Measurements from ENCODE around the gene MYOZ2. TPM values are rescaled to one million over a fixed set of nuclear protein-coding genes. Genes with fewer than 3 reads are reported as not detected.

Gene MYOZ2
- total RNA-seq, 3 donors from 2014 or later (not counting 1 experiment from before 2014, with no cell fraction given) = not detected

- no peak overlapping the region for H3K4me3 ChIP-seq (ENCODE audit: low read length)
- ATAC-seq = peak in 1 of 3 donors; percentile 35
- H3K27ac ChIP-seq (ENCODE audit: low read length) = no peak overlapping the region
- no peaks in the 10 kb centered on the region for H3K4me1 ChIP-seq (ENCODE audit: control insufficient read depth, insufficient read depth, low read length)
- H3K4me1 Mint-ChIP-seq = no peaks in the 10 kb centered on the region
- intact Hi-C loops (cut with micrococcal nuclease) = no loop called here
- H3K9me3 ChIP-seq (ENCODE audit: control insufficient read depth, insufficient read depth, low read length) = no peaks in the 10 kb centered on the region
- H3K4me3 Mint-ChIP-seq = no peak overlapping the region
- TF ChIP-seq CTCF (IDR thresholded peaks at IDR 0.05) = no peak
- no peaks in the 10 kb centered on the region for H3K36me3 ChIP-seq (ENCODE audit: control insufficient read depth, insufficient read depth, low read length)
- H3K27me3 Mint-ChIP-seq (ENCODE audit: low read depth in 2 of 2) = peaks cover 3 to 11% of the 10 kb centered on the region in 2 donors
- H3K27ac Mint-ChIP-seq = no peak overlapping the region
- H3K9me3 Mint-ChIP-seq = no peaks in the 10 kb centered on the region
- no peaks in the 10 kb centered on the region for H3K27me3 ChIP-seq (ENCODE audit: control insufficient read depth, insufficient read depth, low read length)
- WGBS (ENCODE audit: insufficient coverage) = 0% methylated on average over 1 of the region's 1 CpG
- no peaks in the 10 kb centered on the region for H3K36me3 Mint-ChIP-seq
- no peak for DNase-seq
These were observed 36.3 kb upstream of the MYOZ2 start for GRCh38 chr4:119099227-119099810.

- Histone ChIP-seq H3K36me3 (ENCODE audit: control insufficient read depth, insufficient read depth, low read length) (no peaks in the 10 kb centered on the region), H3K27me3 (ENCODE audit: control insufficient read depth, insufficient read depth, low read length) (no peaks in the 10 kb centered on the region), H3K27ac (ENCODE audit: low read length) (no peak overlapping the region), H3K9me3 (ENCODE audit: control insufficient read depth, insufficient read depth, low read length) (no peaks in the 10 kb centered on the region), H3K4me3 (ENCODE audit: low read length) (no peak overlapping the region), H3K4me1 (ENCODE audit: control insufficient read depth, insufficient read depth, low read length) (no peaks in the 10 kb centered on the region)
- no peaks in the 10 kb centered on the region for H3K9me3 Mint-ChIP-seq
- ATAC-seq (no peak), DNase-seq (no peak)
- WGBS (ENCODE audit: insufficient coverage) = 82% methylated on average over 1 of the region's 1 CpG
- H3K4me1 Mint-ChIP-seq = no peaks in the 10 kb centered on the region
- H3K27ac Mint-ChIP-seq = no peak overlapping the region
- TF ChIP-seq CTCF (IDR thresholded peaks at IDR 0.05) = no peak
- H3K4me3 Mint-ChIP-seq = no peak overlapping the region
- no peaks in the 10 kb centered on the region for H3K36me3 Mint-ChIP-seq
- intact Hi-C loops (cut with micrococcal nuclease) = no loop called here
- H3K27me3 Mint-ChIP-seq (ENCODE audit: low read depth in 2 of 2) = peaks cover 3 to 11% of the 10 kb centered on the region in 2 donors
These were observed 35.0 kb upstream of the MYOZ2 start for GRCh38 chr4:119100655-119101054.

DNA sequence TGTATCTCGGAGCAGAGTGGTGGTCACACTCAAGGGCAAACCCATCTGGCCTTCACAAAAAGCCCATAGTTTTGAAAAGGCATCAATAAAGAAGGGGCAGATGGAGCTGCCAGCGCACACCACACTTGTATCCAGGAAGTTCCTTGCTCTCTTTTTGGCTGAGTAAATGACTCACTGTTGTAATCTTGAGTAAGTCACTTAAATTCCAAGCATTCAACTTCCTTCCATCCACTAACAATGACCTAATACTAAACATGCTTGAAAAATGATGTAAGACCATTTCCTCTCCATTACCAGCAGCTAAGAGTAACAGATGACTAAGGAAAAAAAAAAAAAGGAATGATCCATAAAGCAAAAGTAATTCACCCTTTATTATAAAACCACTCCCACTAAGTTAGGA, 32.4 kb upstream of the MYOZ2 start:
- H3K27ac Mint-ChIP-seq = no peak overlapping the region
- H3K4me1 Mint-ChIP-seq = peaks cover 0 to 4% of the 10 kb centered on the region in 2 donors
- H3K36me3 Mint-ChIP-seq = no peaks in the 10 kb centered on the region
- H3K27me3 ChIP-seq (ENCODE audit: control insufficient read depth, insufficient read depth, low read length) = no peaks in the 10 kb centered on the region
- H3K36me3 ChIP-seq (ENCODE audit: control insufficient read depth, insufficient read depth, low read length) = no peaks in the 10 kb centered on the region
- no peaks in the 10 kb centered on the region for H3K4me1 ChIP-seq (ENCODE audit: control insufficient read depth, insufficient read depth, low read length)
- H3K27me3 Mint-ChIP-seq (ENCODE audit: low read depth in 2 of 2) = peaks cover 3 to 11% of the 10 kb centered on the region in 2 donors
- DNase-seq (no peak), ATAC-seq (no peak)
- H3K9me3 ChIP-seq (ENCODE audit: control insufficient read depth, insufficient read depth, low read length) = no peaks in the 10 kb centered on the region
- no peak overlapping the region for H3K27ac ChIP-seq (ENCODE audit: low read length)
- H3K4me3 ChIP-seq (ENCODE audit: low read length) = no peak overlapping the region
- H3K9me3 Mint-ChIP-seq = no peaks in the 10 kb centered on the region
- intact Hi-C loops (cut with micrococcal nuclease) = no loop called here
- TF ChIP-seq CTCF (IDR thresholded peaks at IDR 0.05) = no peak
- WGBS (ENCODE audit: insufficient coverage) = 42% methylated on average over 2 of the region's 2 CpGs
- no peak overlapping the region for H3K4me3 Mint-ChIP-seq

Measured in natural killer cell (primary cell).